SK-N-SH treated with all-trans-retinoic acid at 6 μM for 48 hours (cell line): ENCODE results near the gene ALDH1A2.

Source experiments
- ATAC-seq: fragments of 200-7000 bp; cut with Tn5 transposase; 3 replicates; pipeline ENCODE4 v1.9.1; 2020; ENCODE audit warnings: mild to moderate bottlenecking, moderate library complexity
- BACH2 ChIP-seq: fragments of 250-450 bp; sonication (Bioruptor Pico); IDR thresholded peaks from 2 replicates; pipeline ENCODE4 v1.9.0; 2021; ENCODE audit warnings: mild to moderate bottlenecking, borderline replicate concordance
- CREB5 ChIP-seq: fragments of 250-450 bp; sonication (Bioruptor Pico); IDR thresholded peaks from 2 replicates; pipeline ENCODE4 v1.5.1; 2020; ENCODE audit warnings: low read depth, mild to moderate bottlenecking, moderate library complexity
- CSDC2 ChIP-seq: fragments of 250-450 bp; sonication (Bioruptor Pico); IDR thresholded peaks from 2 replicates; pipeline ENCODE4 v1.5.0; 2020; ENCODE audit warnings: mild to moderate bottlenecking, moderate library complexity
- CSRNP3 ChIP-seq: fragments of 250-450 bp; sonication (Bioruptor Pico); IDR thresholded peaks from 2 replicates; pipeline ENCODE4 v1.5.1; 2021; ENCODE audit warnings: mild to moderate bottlenecking, moderate library complexity
- ESRRG ChIP-seq: fragments of 250-450 bp; sonication (Bioruptor Pico); IDR thresholded peaks from 2 replicates; pipeline ENCODE4 v1.6.1; 2021; ENCODE audit warnings: mild to moderate bottlenecking
- GLIS3 ChIP-seq: fragments of 250-450 bp; sonication (Bioruptor Pico); IDR thresholded peaks from 2 replicates; pipeline ENCODE4 v1.5.0; 2020; ENCODE audit warnings: mild to moderate bottlenecking, moderate library complexity
- ISL1 ChIP-seq: fragments of 250-450 bp; sonication (Bioruptor Pico); IDR thresholded peaks from 2 replicates; pipeline ENCODE4 v2.1.2; 2022; ENCODE audit warnings: mild to moderate bottlenecking, moderate library complexity
- OSR1 ChIP-seq: fragments of 250-450 bp; sonication (Bioruptor Pico); IDR thresholded peaks from 2 replicates; pipeline ENCODE4 v1.8.0; 2022; ENCODE audit warnings: moderate library complexity, mild to moderate bottlenecking, inconsistent platforms
- PATZ1 ChIP-seq: fragments of 250-450 bp; sonication (Bioruptor Pico); IDR thresholded peaks from 2 replicates; pipeline ENCODE4 v1.8.0; 2020; ENCODE audit warnings: mild to moderate bottlenecking, moderate library complexity, borderline replicate concordance
- POU6F1 ChIP-seq: fragments of 250-450 bp; sonication (Bioruptor Pico); IDR thresholded peaks from 2 replicates; pipeline ENCODE4 v1.8.0; 2021; ENCODE audit warnings: low read depth, mild to moderate bottlenecking, moderate library complexity, borderline replicate concordance
- RARB ChIP-seq: fragments of 250-450 bp; sonication (Bioruptor Pico); IDR thresholded peaks from 2 replicates; pipeline ENCODE4 v1.8.0; 2021; ENCODE audit warnings: mild to moderate bottlenecking, moderate library complexity
- TOX ChIP-seq: fragments of 250-450 bp; sonication (Bioruptor Pico); IDR thresholded peaks from 2 replicates; pipeline ENCODE4 v1.8.0; 2021; ENCODE audit warnings: mild to moderate bottlenecking, moderate library complexity, borderline replicate concordance
- ZC3H10 ChIP-seq: fragments of 250-450 bp; sonication (Bioruptor Pico); IDR thresholded peaks from 2 replicates; pipeline ENCODE4 v1.5.1; 2021; ENCODE audit warnings: mild to moderate bottlenecking, moderate library complexity
- ZFP3 ChIP-seq: fragments of 250-450 bp; sonication (Bioruptor Pico); IDR thresholded peaks from 2 replicates; pipeline ENCODE4 v1.5.0; 2020; ENCODE audit warnings: mild to moderate bottlenecking, moderate library complexity
- ZFP30 ChIP-seq: fragments of 450-650 bp; formaldehyde crosslinking; IDR thresholded peaks from 2 replicates; pipeline ENCODE4 v1.5.0; 2022; ENCODE audit warnings: mild to moderate bottlenecking, moderate library complexity
- ZNF565 ChIP-seq: fragments of 450-650 bp; formaldehyde crosslinking; conservative IDR thresholded peaks from 2 replicates; pipeline ENCODE4 v1.5.0; 2020; ENCODE audit warnings: low read depth, mild to moderate bottlenecking, moderate library complexity
- ZNF70 ChIP-seq: fragments of 450-650 bp; formaldehyde crosslinking; IDR thresholded peaks from 2 replicates; pipeline ENCODE4 v1.5.0; 2020; ENCODE audit warnings: mild to moderate bottlenecking, moderate library complexity
- ZNF8 ChIP-seq: fragments of 450-650 bp; formaldehyde crosslinking; IDR thresholded peaks from 2 replicates; pipeline ENCODE4 v1.5.0; 2020; ENCODE audit warnings: mild to moderate bottlenecking, moderate library complexity
- TF ChIP-seq, protein P1 (sequence below): fragments of 250-450 bp; sonication (Bioruptor Pico); IDR thresholded peaks from 2 replicates; pipeline ENCODE4 v1.5.0; 2020; ENCODE audit warnings: mild to moderate bottlenecking, moderate library complexity

Gene ALDH1A2

DNA sequence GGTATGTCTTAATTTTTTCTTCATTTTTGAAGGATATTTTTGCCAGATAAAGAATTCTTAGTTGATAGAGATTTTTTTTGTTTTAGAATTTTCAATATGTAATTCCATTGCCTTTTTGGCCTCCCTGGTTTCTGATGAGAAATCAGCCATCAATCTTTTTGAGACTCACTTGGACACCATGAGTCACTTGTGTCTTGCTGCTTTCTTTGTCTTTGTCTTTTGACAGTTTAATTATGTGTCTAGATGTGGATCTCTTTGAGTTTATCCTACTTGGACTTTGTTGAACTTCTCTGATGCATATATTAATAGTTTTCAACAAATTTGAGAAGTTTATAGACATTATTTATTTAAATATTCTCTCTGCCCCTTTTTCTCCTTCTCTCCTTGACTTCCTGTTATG, 38.0 kb upstream of the ALDH1A2 start:
- no peak for ATAC-seq
- TF ChIP-seq GLIS3 (CRISPR knock-in tag) (no peak), TOX (CRISPR knock-in tag) (no peak), CSRNP3 (CRISPR knock-in tag) (no peak), CREB5 (CRISPR knock-in tag) (no peak), ZFP30 (no peak), ESRRG (CRISPR knock-in tag) (no peak), RARB (CRISPR knock-in tag) (no peak), POU6F1 (CRISPR knock-in tag) (no peak)

DNA sequence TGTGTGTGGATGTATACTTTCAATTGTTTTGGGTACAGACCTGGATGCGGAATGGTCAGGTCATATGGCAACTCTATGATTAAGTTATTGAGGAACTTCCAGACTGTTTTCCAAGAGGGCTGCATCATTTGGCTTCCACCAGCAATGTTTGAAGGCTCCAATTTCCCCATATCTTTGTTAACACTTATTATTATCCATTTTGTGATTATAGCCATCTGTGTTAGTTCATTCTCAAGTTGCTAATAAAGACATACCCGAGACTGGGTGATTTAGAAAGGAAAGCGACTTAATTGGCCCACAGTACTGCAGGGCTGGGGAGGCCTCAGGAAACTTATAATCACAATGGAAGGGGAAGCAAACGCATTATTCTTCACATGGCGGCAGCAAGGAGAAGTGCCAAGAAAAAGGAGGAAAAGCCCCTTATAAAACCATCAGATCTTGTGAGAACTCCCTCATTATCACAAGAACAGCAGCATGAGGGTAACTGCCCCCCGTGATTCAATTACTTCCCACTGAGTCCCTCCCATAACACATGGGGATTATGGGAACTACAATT, 31.1 kb upstream of the ALDH1A2 start:
- no peak for ATAC-seq
- TF ChIP-seq ZFP3 = no peak
- TF ChIP-seq RARB (CRISPR knock-in tag) = no peak
- no peak for TF ChIP-seq ZC3H10
- TF ChIP-seq TOX (CRISPR knock-in tag) = no peak
- no peak for TF ChIP-seq ZNF8
- TF ChIP-seq CREB5 (CRISPR knock-in tag) = no peak
- no peak for TF ChIP-seq CSRNP3 (CRISPR knock-in tag)
- no peak for TF ChIP-seq OSR1 (CRISPR knock-in tag)
- TF ChIP-seq ZNF565 (CRISPR knock-in tag) = no peak
- no peak for TF ChIP-seq GLIS3 (CRISPR knock-in tag)
- no peak for TF ChIP-seq ZNF70 (CRISPR knock-in tag)
- TF ChIP-seq CSDC2 = no peak
- no peak for TF ChIP-seq PATZ1 (CRISPR knock-in tag)
- no peak for TF ChIP-seq ISL1 (CRISPR knock-in tag)
- no peak for TF ChIP-seq BACH2

- ATAC-seq = no peak
- TF ChIP-seq ZC3H10 (no peak), PATZ1 (CRISPR knock-in tag) (no peak), TOX (CRISPR knock-in tag) (no peak), ZNF8 (no peak), CSDC2 (no peak)
- TF ChIP-seq, protein P1, sequence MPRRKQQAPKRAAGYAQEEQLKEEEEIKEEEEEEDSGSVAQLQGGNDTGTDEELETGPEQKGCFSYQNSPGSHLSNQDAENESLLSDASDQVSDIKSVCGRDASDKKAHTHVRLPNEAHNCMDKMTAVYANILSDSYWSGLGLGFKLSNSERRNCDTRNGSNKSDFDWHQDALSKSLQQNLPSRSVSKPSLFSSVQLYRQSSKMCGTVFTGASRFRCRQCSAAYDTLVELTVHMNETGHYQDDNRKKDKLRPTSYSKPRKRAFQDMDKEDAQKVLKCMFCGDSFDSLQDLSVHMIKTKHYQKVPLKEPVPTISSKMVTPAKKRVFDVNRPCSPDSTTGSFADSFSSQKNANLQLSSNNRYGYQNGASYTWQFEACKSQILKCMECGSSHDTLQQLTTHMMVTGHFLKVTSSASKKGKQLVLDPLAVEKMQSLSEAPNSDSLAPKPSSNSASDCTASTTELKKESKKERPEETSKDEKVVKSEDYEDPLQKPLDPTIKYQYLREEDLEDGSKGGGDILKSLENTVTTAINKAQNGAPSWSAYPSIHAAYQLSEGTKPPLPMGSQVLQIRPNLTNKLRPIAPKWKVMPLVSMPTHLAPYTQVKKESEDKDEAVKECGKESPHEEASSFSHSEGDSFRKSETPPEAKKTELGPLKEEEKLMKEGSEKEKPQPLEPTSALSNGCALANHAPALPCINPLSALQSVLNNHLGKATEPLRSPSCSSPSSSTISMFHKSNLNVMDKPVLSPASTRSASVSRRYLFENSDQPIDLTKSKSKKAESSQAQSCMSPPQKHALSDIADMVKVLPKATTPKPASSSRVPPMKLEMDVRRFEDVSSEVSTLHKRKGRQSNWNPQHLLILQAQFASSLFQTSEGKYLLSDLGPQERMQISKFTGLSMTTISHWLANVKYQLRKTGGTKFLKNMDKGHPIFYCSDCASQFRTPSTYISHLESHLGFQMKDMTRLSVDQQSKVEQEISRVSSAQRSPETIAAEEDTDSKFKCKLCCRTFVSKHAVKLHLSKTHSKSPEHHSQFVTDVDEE (CRISPR knock-in tag) = no peak
Observed at GRCh38 chr15:58095415-58095814, 29.9 kb upstream of the ALDH1A2 start.
